IMR-90 (cell line): ENCODE data around the gene ARF3. TPM values are rescaled to one million over a fixed set of nuclear protein-coding genes. Genes with fewer than 3 reads are reported as not detected.
A peak's percentile ranks its signal among the peaks of the same experiment; 100 is the strongest.

ENCODE experiments used
- ATAC-seq: fragments of 200-7000 bp; cut with Tn5 transposase; 2 replicates; pipeline ENCODE4 v1.9.1; 2020; ENCODE audit warnings: low read depth, mild to moderate bottlenecking, moderate library complexity
- BruUV-seq: library from RNA; stranded (reverse); fragments of 400-500 nt; replicated peaks from 2 replicates; lab custom pipeline; 2021; lab: Mats Ljungman, UMichigan
- CTCF ChIA-PET: fragments of 300-600 bp; formaldehyde crosslinking; extraction: SDS; loops from one replicate; lab custom pipeline; 2021; ENCODE audit warnings: antibody characterized with exemption; lab: Yijun Ruan, JAX
- POLR2A ChIA-PET: fragments of 300-600 bp; sonication (Branson Sonifier 250); formaldehyde crosslinking; loops from one replicate; lab custom pipeline; 2022; ENCODE audit warnings: antibody characterized with exemption; ENCODE audit not compliant: unreplicated experiment; lab: Charles Lee
- DNase-seq: peaks from one replicate; pipeline ENCODE4 v3.0.0; 2013
- H2AFZ ChIP-seq: replicated peaks from 2 replicates; pipeline ENCODE3; 2013; ENCODE audit warnings: low read length, mild to moderate bottlenecking; ENCODE audit not compliant: poor library complexity
- H2AK5ac ChIP-seq: 2 replicates; pipeline ENCODE4 v1.6.1; 2013; ENCODE audit warnings: low read depth, low read length, inconsistent platforms
- H2AK9ac ChIP-seq: replicated peaks from 2 replicates; pipeline ENCODE3; 2013; ENCODE audit warnings: mild to moderate bottlenecking, low read depth, low read length, moderate library complexity; ENCODE audit not compliant: poor library complexity
- H2BK120ac ChIP-seq: 2 replicates; pipeline ENCODE4 v1.6.1; 2013; ENCODE audit warnings: low read depth, low read length, inconsistent platforms
- H2BK15ac ChIP-seq: 3 replicates; pipeline ENCODE4 v1.6.1; 2013; ENCODE audit warnings: low read depth, low read length, inconsistent platforms
- H2BK20ac ChIP-seq: 2 replicates; pipeline ENCODE4 v1.6.1; 2013; ENCODE audit warnings: low read depth, mild to moderate bottlenecking, inconsistent platforms, low read length, moderate library complexity
- H2BK5ac ChIP-seq: 2 replicates; pipeline ENCODE4 v1.6.1; 2013; ENCODE audit warnings: mild to moderate bottlenecking, low read depth, low read length, inconsistent platforms; ENCODE audit not compliant: poor library complexity, severe bottlenecking
- H3K14ac ChIP-seq: replicated peaks from 2 replicates; pipeline ENCODE4 v1.6.1; 2013; ENCODE audit warnings: low read depth, low read length, inconsistent platforms
- H3K18ac ChIP-seq: 2 replicates; pipeline ENCODE4 v1.6.1; 2013; ENCODE audit warnings: low read depth, low read length, control low read depth
- H3K23ac ChIP-seq: 2 replicates; pipeline ENCODE4 v1.6.1; 2013; ENCODE audit warnings: low read depth, low read length, inconsistent platforms
- H3K27ac ChIP-seq: 2 replicates; pipeline ENCODE4 v1.5.1; 2013; ENCODE audit warnings: mild to moderate bottlenecking, control low read depth, low read length; ENCODE audit not compliant: insufficient read depth
- H3K27me3 ChIP-seq: 2 replicates; pipeline ENCODE4 v1.6.1; 2013; ENCODE audit warnings: low read length; ENCODE audit not compliant: control insufficient read depth, insufficient read depth
- H3K36me3 ChIP-seq: 2 replicates; pipeline ENCODE4 v1.6.1; 2013; ENCODE audit warnings: low read length, mixed read lengths; ENCODE audit not compliant: control insufficient read depth, insufficient read depth
- H3K4ac ChIP-seq: 2 replicates; pipeline ENCODE4 v1.6.1; 2013; ENCODE audit warnings: low read depth, low read length, inconsistent platforms
- H3K4me1 ChIP-seq: 2 replicates; pipeline ENCODE4 v1.6.1; 2013; ENCODE audit warnings: low read length, mixed read lengths; ENCODE audit not compliant: control insufficient read depth, insufficient read depth
- H3K4me2 ChIP-seq: 2 replicates; pipeline ENCODE4 v1.6.1; 2013; ENCODE audit warnings: low read depth, mild to moderate bottlenecking, control low read depth, low read length, moderate library complexity
- H3K4me3 ChIP-seq: 2 replicates; pipeline ENCODE4 v1.5.1; 2013; ENCODE audit warnings: low read depth, mild to moderate bottlenecking, control low read depth, low read length, moderate library complexity; ENCODE audit not compliant: insufficient read depth
- H3K56ac ChIP-seq: 2 replicates; pipeline ENCODE4 v1.6.1; 2013; ENCODE audit warnings: low read length, inconsistent platforms; ENCODE audit not compliant: insufficient read depth; ENCODE audit errors: extremely low read depth
- H3K79me1 ChIP-seq, 2 experiments: 2 replicates each; pipeline ENCODE4 v1.6.1; 2013; ENCODE audit warnings: low read length in 2 of 2, inconsistent platforms in 1 of 2, low read depth in 1 of 2
- H3K9ac ChIP-seq: 2 replicates; pipeline ENCODE4 v1.6.1; 2013; ENCODE audit warnings: low read depth, low read length, control low read depth
- H3K9me1 ChIP-seq: 2 replicates; pipeline ENCODE4 v1.6.1; 2013; ENCODE audit warnings: low read length, inconsistent platforms; ENCODE audit not compliant: insufficient read depth
- H3K9me3 ChIP-seq: 2 replicates; pipeline ENCODE4 v1.6.1; 2013; ENCODE audit warnings: low read length; ENCODE audit not compliant: control insufficient read depth, insufficient read depth
- H4K20me1 ChIP-seq: 2 replicates; pipeline ENCODE4 v1.6.1; 2013; ENCODE audit warnings: low read length, inconsistent platforms; ENCODE audit not compliant: insufficient read depth
- H4K5ac ChIP-seq: 2 replicates; pipeline ENCODE4 v1.6.1; 2013; ENCODE audit warnings: mild to moderate bottlenecking, low read depth, low read length, control low read depth
- H4K8ac ChIP-seq, 2 experiments: 2 replicates each; pipeline ENCODE4 v1.6.1; 2013; ENCODE audit warnings: low read depth in 2 of 2, low read length in 2 of 2, control low read depth in 1 of 2, inconsistent platforms in 1 of 2
- H4K91ac ChIP-seq: 2 replicates; pipeline ENCODE4 v1.6.1; 2013; ENCODE audit warnings: low read depth, low read length, inconsistent platforms; ENCODE audit not compliant: insufficient read depth
- BHLHE40 ChIP-seq: fragments of 150-350 bp; IDR thresholded peaks from 2 replicates; pipeline ENCODE4 v1.6.1; 2016; ENCODE audit warnings: mild to moderate bottlenecking, low read depth, low read length
- CHD1 ChIP-seq: IDR thresholded peaks from 2 replicates; pipeline ENCODE4 v1.6.1; 2012; ENCODE audit warnings: low read depth, low read length, improper control_type of control experiment
- MAFK ChIP-seq: IDR thresholded peaks from 2 replicates; pipeline ENCODE4 v1.6.1; 2012; ENCODE audit warnings: low read depth, low read length, improper control_type of control experiment
- MAZ ChIP-seq: IDR thresholded peaks from 2 replicates; pipeline ENCODE4 v1.6.1; 2012; ENCODE audit warnings: low read depth, mild to moderate bottlenecking, low read length, improper control_type of control experiment, moderate library complexity, borderline replicate concordance
- MXI1 ChIP-seq: IDR thresholded peaks from 2 replicates; pipeline ENCODE4 v1.6.1; 2012; ENCODE audit warnings: low read depth, mild to moderate bottlenecking, low read length, moderate library complexity, borderline replicate concordance
- POLR2A ChIP-seq: IDR thresholded peaks from 2 replicates; pipeline ENCODE4 v1.6.1; 2012; ENCODE audit warnings: mild to moderate bottlenecking, low read depth, low read length
- RAD21 ChIP-seq: IDR thresholded peaks from 2 replicates; pipeline ENCODE4 v1.6.1; 2012; ENCODE audit warnings: low read length, improper control_type of control experiment
- RCOR1 ChIP-seq: IDR thresholded peaks from 2 replicates; pipeline ENCODE4 v1.6.1; 2012; ENCODE audit warnings: mild to moderate bottlenecking, low read length, improper control_type of control experiment; ENCODE audit not compliant: insufficient replicate concordance
- RFX5 ChIP-seq: IDR thresholded peaks from 2 replicates; pipeline ENCODE4 v1.8.0; 2012; ENCODE audit warnings: low read depth, mild to moderate bottlenecking, low read length, moderate library complexity
- WGBS, 2 experiments: methylation state at CpG; one replicate each; pipeline versions ENCODE4 v1.1.5 to v1.1.7; 2013; ENCODE audit warnings: missing lambda C conversion rate in 2 of 2; ENCODE audit not compliant: insufficient read length in 1 of 2; ENCODE audit errors: extremely low coverage in 2 of 2; 5-methylcytosine and 5-hydroxymethylcytosine counted together
- dilution Hi-C: fragments of 300-500 bp; cut with HindIII; formaldehyde crosslinking; loops from one replicate; pipeline ENCODE4 v1.14.3; 2018; ENCODE audit warnings: low sequenced_read_pairs; ENCODE audit not compliant: unreplicated experiment
- in situ Hi-C: fragments of 300-500 bp; cut with MboI; formaldehyde crosslinking; loops from 3 replicates; pipeline ENCODE4 v1.14.3; 2019; ENCODE audit warnings: low sequenced_read_pairs, inconsistent platforms, mixed read lengths
- intact Hi-C: fragments of 100-400 bp; cut with micrococcal nuclease; formaldehyde crosslinking; loops from 2 replicates; pipeline ENCODE4 v1.10.0; 2022
- polyA plus RNA-seq, 3 experiments: library from polyadenylated mRNA; depleted of rRNA; stranded (reverse); fragments of >200 nt; gene quantifications; 2 replicates each; pipeline ENCODE4 v1.2.3, GENCODE V29; 2012; ENCODE audit warnings: low replicate concordance in 1 of 3
- total RNA-seq: library from RNA; depleted of rRNA; stranded (reverse); fragments of >200 nt; gene quantifications from 2 replicates; pipeline ENCODE4 v1.2.3, GENCODE V29; 2012
- TF ChIP-seq, protein P1 (sequence below): fragments of 150-350 bp; IDR thresholded peaks from 2 replicates; pipeline ENCODE4 v1.6.1; 2017; ENCODE audit warnings: mild to moderate bottlenecking, antibody characterized with exemption, low read length, low read depth
- TF ChIP-seq, protein P2 (sequence below): conservative IDR thresholded peaks from 2 replicates; pipeline ENCODE4 v1.5.1; 2012; ENCODE audit warnings: mild to moderate bottlenecking, low read depth, low read length, improper control_type of control experiment

The ARF3 gene
- total and polyA plus RNA-seq, 2 of the 4 experiments (the other 2 are of a cell fraction), result 97.7 to 198 TPM

DNA sequence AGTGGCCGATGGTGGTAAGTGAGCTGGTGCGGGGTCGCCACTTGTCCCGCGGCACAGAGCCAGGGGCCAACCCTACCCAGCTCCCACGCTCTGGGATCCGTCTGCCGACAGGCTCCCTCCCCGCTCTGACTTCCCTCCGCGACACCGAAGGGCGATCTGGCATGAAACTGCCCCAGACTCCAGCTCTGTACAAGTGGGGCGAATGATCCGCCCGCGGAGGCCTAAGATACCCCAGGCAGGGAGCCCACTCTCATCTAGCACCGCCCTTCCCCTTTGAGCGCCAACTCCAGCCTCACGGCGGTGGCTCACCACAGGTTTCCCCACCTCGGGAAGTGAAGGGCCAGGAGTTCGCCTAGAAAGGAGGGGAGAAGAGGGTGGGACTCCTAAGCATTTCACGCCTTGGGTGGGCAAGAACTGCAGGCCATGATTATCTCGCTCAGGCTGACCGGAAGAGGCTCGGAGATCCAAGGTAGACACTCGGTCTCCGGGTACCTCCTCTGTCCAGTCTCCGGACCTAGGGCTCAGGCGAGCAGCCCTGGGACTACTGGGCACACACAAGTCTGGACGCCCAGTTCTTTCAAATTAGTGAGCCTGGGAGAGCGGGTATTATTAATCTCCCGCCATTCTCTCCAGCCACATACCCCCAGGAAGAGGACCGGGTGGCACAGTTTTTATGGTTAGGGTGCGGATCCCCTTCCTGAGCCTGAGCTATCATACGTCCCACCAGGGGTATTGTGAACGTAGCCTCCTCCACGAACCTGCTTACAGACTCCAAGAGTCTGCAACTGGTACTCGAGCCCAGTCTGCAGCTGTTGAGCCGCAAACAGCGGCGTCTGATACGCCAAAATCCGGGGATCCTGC, 21.7 kb upstream of the ARF3 start (continued):
- TF ChIP-seq, protein P1, sequence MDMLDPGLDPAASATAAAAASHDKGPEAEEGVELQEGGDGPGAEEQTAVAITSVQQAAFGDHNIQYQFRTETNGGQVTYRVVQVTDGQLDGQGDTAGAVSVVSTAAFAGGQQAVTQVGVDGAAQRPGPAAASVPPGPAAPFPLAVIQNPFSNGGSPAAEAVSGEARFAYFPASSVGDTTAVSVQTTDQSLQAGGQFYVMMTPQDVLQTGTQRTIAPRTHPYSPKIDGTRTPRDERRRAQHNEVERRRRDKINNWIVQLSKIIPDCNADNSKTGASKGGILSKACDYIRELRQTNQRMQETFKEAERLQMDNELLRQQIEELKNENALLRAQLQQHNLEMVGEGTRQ, result no peak
- no peak for TF ChIP-seq MAZ

DNA sequence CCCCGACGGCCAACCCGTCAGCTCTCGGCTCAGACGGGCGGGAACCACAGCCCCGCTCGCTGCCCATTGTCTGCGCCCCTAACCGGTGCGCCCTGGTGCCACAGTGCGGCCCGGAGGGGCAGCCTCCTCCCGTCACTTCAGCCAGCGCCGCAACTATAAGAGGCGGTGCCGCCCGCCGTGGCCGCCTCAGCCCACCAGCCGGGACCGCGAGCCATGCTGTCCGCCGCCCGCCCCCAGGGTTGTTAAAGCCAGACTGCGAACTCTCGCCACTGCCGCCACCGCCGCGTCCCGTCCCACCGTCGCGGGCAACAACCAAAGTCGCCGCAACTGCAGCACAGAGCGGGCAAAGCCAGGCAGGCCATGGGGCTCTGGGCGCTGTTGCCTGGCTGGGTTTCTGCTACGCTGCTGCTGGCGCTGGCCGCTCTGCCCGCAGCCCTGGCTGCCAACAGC, 21.0 kb upstream of the ARF3 start, which contains the start of gene WNT1:
WNT1 (plus strand) TSS at position 32 of the 450 bp plus-strand sequence; CDS start at position 361, 329 bp downstream.
- H3K36me3 ChIP-seq, result no peaks in the 10 kb centered on the region
- no TSS peak for BruUV-seq
- H3K27me3 ChIP-seq, result peaks cover 77% of the 10 kb centered on the region
- no peak within 1 kb of the TSS for H4K91ac ChIP-seq
- no peak within 1 kb of the TSS for H2BK5ac ChIP-seq
- H4K5ac ChIP-seq, result no peak within 1 kb of the TSS
- 1% methylated on average over 17 of the region's 45 CpGs; no CpG with 5 or more reads in 1 of the 2 experiments for WGBS, 2 experiments
- H4K20me1 ChIP-seq, result peaks cover 16% of the 10 kb centered on the region; the same call in 1 of the 2 replicates
- no peak within 1 kb of the TSS for H2BK20ac ChIP-seq
- peak; percentile 27 for ATAC-seq
- H3K23ac ChIP-seq, result peak within 1 kb of the TSS; percentile 82; the same call in 1 of the 2 replicates
- H3K4me1 ChIP-seq, result peaks cover 6% of the 10 kb centered on the region
- no peak for DNase-seq
- no peak within 1 kb of the TSS for H2BK15ac ChIP-seq
- no peak within 1 kb of the TSS for H3K9ac ChIP-seq
- H3K9me3 ChIP-seq, result no peaks in the 10 kb centered on the region
- H3K56ac ChIP-seq, result no peak within 1 kb of the TSS
- H3K79me1 ChIP-seq, result no peaks in the 10 kb centered on the region
- H3K4me2 ChIP-seq, result peak within 1 kb of the TSS; percentile 43; the same call in 1 of the 2 replicates
- H3K4ac ChIP-seq, result no peak within 1 kb of the TSS
- dilution Hi-C loops (no loop called here), intact Hi-C loops (no loop called here), in situ Hi-C loops (no loop called here)
- H3K18ac ChIP-seq, result no peak within 1 kb of the TSS
- peaks cover 8% of the 10 kb centered on the region for H3K9me1 ChIP-seq
- no peak within 1 kb of the TSS for H4K8ac ChIP-seq
- H2AK9ac ChIP-seq, result peak within 1 kb of the TSS; percentile 38
- no peak within 1 kb of the TSS for H3K14ac ChIP-seq
- H3K27ac ChIP-seq, result no peak within 1 kb of the TSS
- H2AFZ ChIP-seq, result peak within 1 kb of the TSS; percentile 77
- H3K4me3 ChIP-seq, result no peak within 1 kb of the TSS
- POLR2A ChIA-PET, result no interaction called here
- no peak within 1 kb of the TSS for H2BK120ac ChIP-seq
- CTCF ChIA-PET, result interaction anchor here (0.8 to 1.9 kb wide), 4 partner anchors 10 to 23 kb away, joined by 3 to 11 read pairs (median 4); no protein-coding TSS in a partner anchor
- no peak within 1 kb of the TSS for H2AK5ac ChIP-seq
- TF ChIP-seq, protein P2, sequence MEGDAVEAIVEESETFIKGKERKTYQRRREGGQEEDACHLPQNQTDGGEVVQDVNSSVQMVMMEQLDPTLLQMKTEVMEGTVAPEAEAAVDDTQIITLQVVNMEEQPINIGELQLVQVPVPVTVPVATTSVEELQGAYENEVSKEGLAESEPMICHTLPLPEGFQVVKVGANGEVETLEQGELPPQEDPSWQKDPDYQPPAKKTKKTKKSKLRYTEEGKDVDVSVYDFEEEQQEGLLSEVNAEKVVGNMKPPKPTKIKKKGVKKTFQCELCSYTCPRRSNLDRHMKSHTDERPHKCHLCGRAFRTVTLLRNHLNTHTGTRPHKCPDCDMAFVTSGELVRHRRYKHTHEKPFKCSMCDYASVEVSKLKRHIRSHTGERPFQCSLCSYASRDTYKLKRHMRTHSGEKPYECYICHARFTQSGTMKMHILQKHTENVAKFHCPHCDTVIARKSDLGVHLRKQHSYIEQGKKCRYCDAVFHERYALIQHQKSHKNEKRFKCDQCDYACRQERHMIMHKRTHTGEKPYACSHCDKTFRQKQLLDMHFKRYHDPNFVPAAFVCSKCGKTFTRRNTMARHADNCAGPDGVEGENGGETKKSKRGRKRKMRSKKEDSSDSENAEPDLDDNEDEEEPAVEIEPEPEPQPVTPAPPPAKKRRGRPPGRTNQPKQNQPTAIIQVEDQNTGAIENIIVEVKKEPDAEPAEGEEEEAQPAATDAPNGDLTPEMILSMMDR, result no peak
- TF ChIP-seq MXI1 (no peak), BHLHE40 (no peak), RAD21 (no peak), CHD1 (no peak), RCOR1 (no peak), POLR2A (no peak), RFX5 (no peak), MAFK (no peak)
- TF ChIP-seq, protein P1, result no peak
